ENCODE measurements around the gene TAF1A.

Gene TAF1A

GRCh38 chr1:222589462-222590302, at the start of gene TAF1A:
Gene TAF1A (minus strand): TSS chr1:222589933.
- H3K27me3 ChIP-seq (ENCODE audit: control insufficient read depth, insufficient read depth, low read length) = no peaks in the 10 kb centered on the region
- no peaks in the 10 kb centered on the region for H3K4me1 ChIP-seq (ENCODE audit: control insufficient read depth, insufficient read depth, low read length)
- no peaks in the 10 kb centered on the region for H3K36me3 ChIP-seq (ENCODE audit: control insufficient read depth, insufficient read depth, low read length)
- peak within 1 kb of the TSS; percentile 85 for H3K4me3 ChIP-seq (ENCODE audit: low read depth, low read length)
- no peaks in the 10 kb centered on the region for H3K9me3 ChIP-seq (ENCODE audit: control insufficient read depth, insufficient read depth, low read length)
- H3K9ac ChIP-seq (ENCODE audit: low read depth, low read length) = peak within 1 kb of the TSS; percentile 77

GRCh38 chr1:222634180-222635013, 44.7 kb upstream of the TAF1A start:
- H3K36me3 ChIP-seq (ENCODE audit: control insufficient read depth, insufficient read depth, low read length) = peaks cover 12% of the 10 kb centered on the region
- no peaks in the 10 kb centered on the region for H3K9me3 ChIP-seq (ENCODE audit: control insufficient read depth, insufficient read depth, low read length)
- no peaks in the 10 kb centered on the region for H3K4me1 ChIP-seq (ENCODE audit: control insufficient read depth, insufficient read depth, low read length)
- no peak overlapping the region for H3K4me3 ChIP-seq (ENCODE audit: low read depth, low read length)
- no peak overlapping the region for H3K9ac ChIP-seq (ENCODE audit: low read depth, low read length)
- no peaks in the 10 kb centered on the region for H3K27me3 ChIP-seq (ENCODE audit: control insufficient read depth, insufficient read depth, low read length)

GRCh38 chr1:222632749-222633148, 43.0 kb upstream of the TAF1A start:
- no peak overlapping the region for H3K4me3 ChIP-seq (ENCODE audit: low read depth, low read length)
- H3K9ac ChIP-seq (ENCODE audit: low read depth, low read length) = no peak overlapping the region
- H3K36me3 ChIP-seq (ENCODE audit: control insufficient read depth, insufficient read depth, low read length) = peaks cover 16% of the 10 kb centered on the region

GRCh38 chr1:222631611-222632208, 42.0 kb upstream of the TAF1A start:
- Histone ChIP-seq H3K4me1 (ENCODE audit: control insufficient read depth, insufficient read depth, low read length) (no peaks in the 10 kb centered on the region), H3K27me3 (ENCODE audit: control insufficient read depth, insufficient read depth, low read length) (no peaks in the 10 kb centered on the region), H3K9ac (ENCODE audit: low read depth, low read length) (no peak overlapping the region), H3K36me3 (ENCODE audit: control insufficient read depth, insufficient read depth, low read length) (peaks cover 16% of the 10 kb centered on the region), H3K4me3 (ENCODE audit: low read depth, low read length) (no peak overlapping the region), H3K9me3 (ENCODE audit: control insufficient read depth, insufficient read depth, low read length) (no peaks in the 10 kb centered on the region)

More at GRCh38 chr1:222632749-222633148, 43.0 kb upstream of the TAF1A start:
- Histone ChIP-seq H3K27me3 (ENCODE audit: control insufficient read depth, insufficient read depth, low read length) (no peaks in the 10 kb centered on the region), H3K9me3 (ENCODE audit: control insufficient read depth, insufficient read depth, low read length) (no peaks in the 10 kb centered on the region), H3K4me1 (ENCODE audit: control insufficient read depth, insufficient read depth, low read length) (no peaks in the 10 kb centered on the region)

GRCh38 chr1:222629921-222630535, 40.3 kb upstream of the TAF1A start:
- peaks cover 21% of the 10 kb centered on the region for H3K36me3 ChIP-seq (ENCODE audit: control insufficient read depth, insufficient read depth, low read length)
- H3K4me3 ChIP-seq (ENCODE audit: low read depth, low read length) = no peak overlapping the region
- no peaks in the 10 kb centered on the region for H3K9me3 ChIP-seq (ENCODE audit: control insufficient read depth, insufficient read depth, low read length)
- no peaks in the 10 kb centered on the region for H3K27me3 ChIP-seq (ENCODE audit: control insufficient read depth, insufficient read depth, low read length)
- H3K9ac ChIP-seq (ENCODE audit: low read depth, low read length) = no peak overlapping the region
- no peaks in the 10 kb centered on the region for H3K4me1 ChIP-seq (ENCODE audit: control insufficient read depth, insufficient read depth, low read length)

- Histone ChIP-seq H3K9me3 (ENCODE audit: control insufficient read depth, insufficient read depth, low read length) (no peaks in the 10 kb centered on the region), H3K9ac (ENCODE audit: low read depth, low read length) (no peak overlapping the region), H3K4me1 (ENCODE audit: control insufficient read depth, insufficient read depth, low read length) (no peaks in the 10 kb centered on the region), H3K4me3 (ENCODE audit: low read depth, low read length) (no peak overlapping the region), H3K27me3 (ENCODE audit: control insufficient read depth, insufficient read depth, low read length) (no peaks in the 10 kb centered on the region), H3K36me3 (ENCODE audit: control insufficient read depth, insufficient read depth, low read length) (peaks cover 11% of the 10 kb centered on the region)
These were observed 37.5 kb upstream of the TAF1A start for GRCh38 chr1:222627232-222627631.

- Histone ChIP-seq H3K4me3 (ENCODE audit: low read depth, low read length) (no peak overlapping the region), H3K9ac (ENCODE audit: low read depth, low read length) (no peak overlapping the region), H3K27me3 (ENCODE audit: control insufficient read depth, insufficient read depth, low read length) (no peaks in the 10 kb centered on the region), H3K9me3 (ENCODE audit: control insufficient read depth, insufficient read depth, low read length) (no peaks in the 10 kb centered on the region), H3K36me3 (ENCODE audit: control insufficient read depth, insufficient read depth, low read length) (peaks cover 8% of the 10 kb centered on the region), H3K4me1 (ENCODE audit: control insufficient read depth, insufficient read depth, low read length) (no peaks in the 10 kb centered on the region)
These were observed 34.5 kb upstream of the TAF1A start for GRCh38 chr1:222624214-222624613.

GRCh38 chr1:222623458-222623857, 33.7 kb upstream of the TAF1A start:
- Histone ChIP-seq H3K36me3 (ENCODE audit: control insufficient read depth, insufficient read depth, low read length) (peaks cover 5% of the 10 kb centered on the region), H3K9me3 (ENCODE audit: control insufficient read depth, insufficient read depth, low read length) (no peaks in the 10 kb centered on the region), H3K27me3 (ENCODE audit: control insufficient read depth, insufficient read depth, low read length) (no peaks in the 10 kb centered on the region), H3K9ac (ENCODE audit: low read depth, low read length) (no peak overlapping the region), H3K4me3 (ENCODE audit: low read depth, low read length) (no peak overlapping the region), H3K4me1 (ENCODE audit: control insufficient read depth, insufficient read depth, low read length) (no peaks in the 10 kb centered on the region)

- Histone ChIP-seq H3K36me3 (ENCODE audit: control insufficient read depth, insufficient read depth, low read length) (peaks cover 5% of the 10 kb centered on the region), H3K9ac (ENCODE audit: low read depth, low read length) (no peak overlapping the region), H3K27me3 (ENCODE audit: control insufficient read depth, insufficient read depth, low read length) (no peaks in the 10 kb centered on the region), H3K4me1 (ENCODE audit: control insufficient read depth, insufficient read depth, low read length) (no peaks in the 10 kb centered on the region), H3K4me3 (ENCODE audit: low read depth, low read length) (no peak overlapping the region), H3K9me3 (ENCODE audit: control insufficient read depth, insufficient read depth, low read length) (no peaks in the 10 kb centered on the region)
These were observed 33.0 kb upstream of the TAF1A start for GRCh38 chr1:222622765-222623164.

GRCh38 chr1:222620566-222620965, 30.8 kb upstream of the TAF1A start:
- Histone ChIP-seq H3K4me1 (ENCODE audit: control insufficient read depth, insufficient read depth, low read length) (no peaks in the 10 kb centered on the region), H3K4me3 (ENCODE audit: low read depth, low read length) (no peak overlapping the region), H3K27me3 (ENCODE audit: control insufficient read depth, insufficient read depth, low read length) (no peaks in the 10 kb centered on the region), H3K36me3 (ENCODE audit: control insufficient read depth, insufficient read depth, low read length) (peaks cover 2% of the 10 kb centered on the region), H3K9me3 (ENCODE audit: control insufficient read depth, insufficient read depth, low read length) (no peaks in the 10 kb centered on the region), H3K9ac (ENCODE audit: low read depth, low read length) (no peak overlapping the region)

GRCh38 chr1:222618880-222619596, 29.3 kb upstream of the TAF1A start:
- Histone ChIP-seq H3K27me3 (ENCODE audit: control insufficient read depth, insufficient read depth, low read length) (peaks cover under 1% of the 10 kb centered on the region), H3K4me3 (ENCODE audit: low read depth, low read length) (peak overlapping the region; percentile 93), H3K9me3 (ENCODE audit: control insufficient read depth, insufficient read depth, low read length) (no peaks in the 10 kb centered on the region), H3K36me3 (ENCODE audit: control insufficient read depth, insufficient read depth, low read length) (no peaks in the 10 kb centered on the region), H3K9ac (ENCODE audit: low read depth, low read length) (peak overlapping the region; percentile 84), H3K4me1 (ENCODE audit: control insufficient read depth, insufficient read depth, low read length) (no peaks in the 10 kb centered on the region)

Measured in iPS-15b (cell line).